K562 (cell line): ENCODE results near the gene BHLHE40. TPM values are rescaled to one million over a fixed set of nuclear protein-coding genes. Genes with fewer than 3 reads are reported as not detected.

ENCODE experiments used
- BCL6 ChIP-seq: fragments of 250-450 bp; sonication (Bioruptor Pico); IDR thresholded peaks from 2 replicates; pipeline ENCODE4 v1.4.0; 2020
- CEBPZ ChIP-seq: fragments of 150-350 bp; IDR thresholded peaks from 2 replicates; pipeline ENCODE4 v1.6.1; 2014; ENCODE audit warnings: low read depth, mild to moderate bottlenecking, low read length, borderline replicate concordance
- DIDO1 ChIP-seq: fragments of 450-650 bp; IDR thresholded peaks from 2 replicates; pipeline ENCODE4 v1.6.1; 2016; ENCODE audit warnings: low read depth, missing biosample characterization, missing genetic modification characterization
- DMBX1 ChIP-seq: fragments of 250-450 bp; sonication (Bioruptor Pico); IDR thresholded peaks from 2 replicates; pipeline ENCODE4 v1.8.0; 2022; ENCODE audit warnings: inconsistent platforms, mild to moderate bottlenecking, moderate library complexity, borderline replicate concordance
- EHMT2 ChIP-seq: fragments of 450-650 bp; IDR thresholded peaks from 2 replicates; pipeline ENCODE4 v1.6.1; 2018; ENCODE audit warnings: antibody characterized with exemption
- EWSR1 ChIP-seq: fragments of 450-650 bp; IDR thresholded peaks from 2 replicates; pipeline ENCODE4 v1.6.1; 2018; ENCODE audit warnings: borderline replicate concordance, mild to moderate bottlenecking, low read depth, moderate library complexity; ENCODE audit not compliant: partially characterized antibody
- HDAC8 ChIP-seq: fragments of 450-650 bp; IDR thresholded peaks from 2 replicates; pipeline ENCODE4 v1.6.1; 2016; ENCODE audit warnings: mild to moderate bottlenecking, missing genetic modification characterization, moderate library complexity, missing compliant biosample characterization
- HMG20A ChIP-seq: fragments of 450-650 bp; formaldehyde crosslinking; conservative IDR thresholded peaks from 2 replicates; pipeline ENCODE4 v1.4.0; 2020; ENCODE audit warnings: mild to moderate bottlenecking, mixed read lengths
- IFI16 ChIP-seq: fragments of 250-450 bp; sonication (Bioruptor Pico); IDR thresholded peaks from 2 replicates; pipeline ENCODE4 v2.1.2; 2022; ENCODE audit warnings: mild to moderate bottlenecking, inconsistent platforms
- KDM4B ChIP-seq, 2 experiments: fragments of 450-650 bp in 1 of 2; sonication (generic) in 1 of 2; IDR thresholded peaks; 2 replicates each; pipeline ENCODE4 v1.6.1; 2016 to 2017; ENCODE audit warnings: borderline replicate concordance in 2 of 2, antibody characterized with exemption in 1 of 2, low read depth in 1 of 2, mild to moderate bottlenecking in 1 of 2
- LCOR ChIP-seq: sonication (generic); formaldehyde crosslinking; IDR thresholded peaks from 2 replicates; pipeline ENCODE4 v1.8.0; 2022; ENCODE audit warnings: mild to moderate bottlenecking, missing genetic modification reagents
- NCOA4 ChIP-seq: fragments of 450-650 bp; IDR thresholded peaks from 2 replicates; pipeline ENCODE4 v1.6.1; 2018; ENCODE audit warnings: mild to moderate bottlenecking; ENCODE audit not compliant: partially characterized antibody
- PTRF ChIP-seq: fragments of 450-650 bp; IDR thresholded peaks from 2 replicates; pipeline ENCODE4 v1.6.1; 2016; ENCODE audit warnings: mild to moderate bottlenecking, missing genetic modification characterization, missing compliant biosample characterization
- PYGO2 ChIP-seq: fragments of 450-650 bp; IDR thresholded peaks from 2 replicates; pipeline ENCODE4 v1.6.1; 2016; ENCODE audit warnings: mild to moderate bottlenecking, missing genetic modification characterization, moderate library complexity, missing compliant biosample characterization
- RB1 ChIP-seq: fragments of 450-650 bp; IDR thresholded peaks from 2 replicates; pipeline ENCODE4 v1.6.1; 2017; ENCODE audit warnings: low read depth, mild to moderate bottlenecking
- RBM15 ChIP-seq: fragments of 200-400 bp; formaldehyde crosslinking; IDR thresholded peaks from 2 replicates; pipeline ENCODE4 v1.6.1; 2018; ENCODE audit warnings: mild to moderate bottlenecking, low read length, moderate library complexity; ENCODE audit not compliant: insufficient read depth
- SOX6 ChIP-seq: fragments of 450-650 bp; IDR thresholded peaks from 2 replicates; pipeline ENCODE4 v1.6.1; 2014; ENCODE audit warnings: mild to moderate bottlenecking
- ZNF12 ChIP-seq: sonication (generic); formaldehyde crosslinking; IDR thresholded peaks from 2 replicates; pipeline ENCODE4 v1.4.0; 2020; ENCODE audit warnings: mild to moderate bottlenecking, missing genetic modification reagents
- ZNF140 ChIP-seq: fragments of 250-450 bp; sonication (Bioruptor Pico); IDR thresholded peaks from 2 replicates; pipeline ENCODE4 v1.8.0; 2021; ENCODE audit warnings: moderate library complexity, mild to moderate bottlenecking, inconsistent platforms
- polyA plus RNA-seq, 8 experiments: library from polyadenylated mRNA; depleted of rRNA in 4 of 8; stranded (reverse) in 5 of 8; unstranded in 3 of 8; fragments of >200 nt; fragmentation: Nextera tagmentation in 2 of 8; fragmentation: Illumina TruSeq in 1 of 8; extraction: Ambion mirVana in 2 of 8; extraction: Trizol in 1 of 8; gene quantifications; 2 replicates each; pipeline versions ENCODE4 v1.2.1 to v1.2.3, GENCODE V29; 2011 to 2014; ENCODE audit warnings: inconsistent platforms in 1 of 8, missing spikeins in 1 of 8
- total RNA-seq, 7 experiments: library from RNA; depleted of rRNA in 6 of 7; stranded (reverse); fragments of >200 nt in 6 of 7; fragmentation: Illumina TruSeq in 2 of 7; extraction: Trizol in 2 of 7; gene quantifications; 2 replicates each; pipeline versions ENCODE4 v1.2.1 to v1.2.3, GENCODE V29; 2011 to 2021; ENCODE audit warnings: low replicate concordance in 1 of 7
- TF ChIP-seq, protein P1 (sequence below): fragments of 250-450 bp; sonication (Bioruptor Pico); IDR thresholded peaks from 2 replicates; pipeline ENCODE4 v1.5.0; 2021; ENCODE audit warnings: mild to moderate bottlenecking, moderate library complexity
- TF ChIP-seq, protein P2 (sequence below), 2 experiments: fragments of 450-650 bp; conservative IDR thresholded peaks; 2 replicates each; pipeline ENCODE4 v1.6.1; 2017; ENCODE audit warnings: mild to moderate bottlenecking in 2 of 2, moderate library complexity in 2 of 2

Gene BHLHE40
- total and polyA plus RNA-seq, 9 of the 15 experiments (the other 6 are each of a cell fraction or from before 2014, with no cell fraction given): 12.0 to 83.9 (median 31.4) TPM

- TF ChIP-seq, protein P1, sequence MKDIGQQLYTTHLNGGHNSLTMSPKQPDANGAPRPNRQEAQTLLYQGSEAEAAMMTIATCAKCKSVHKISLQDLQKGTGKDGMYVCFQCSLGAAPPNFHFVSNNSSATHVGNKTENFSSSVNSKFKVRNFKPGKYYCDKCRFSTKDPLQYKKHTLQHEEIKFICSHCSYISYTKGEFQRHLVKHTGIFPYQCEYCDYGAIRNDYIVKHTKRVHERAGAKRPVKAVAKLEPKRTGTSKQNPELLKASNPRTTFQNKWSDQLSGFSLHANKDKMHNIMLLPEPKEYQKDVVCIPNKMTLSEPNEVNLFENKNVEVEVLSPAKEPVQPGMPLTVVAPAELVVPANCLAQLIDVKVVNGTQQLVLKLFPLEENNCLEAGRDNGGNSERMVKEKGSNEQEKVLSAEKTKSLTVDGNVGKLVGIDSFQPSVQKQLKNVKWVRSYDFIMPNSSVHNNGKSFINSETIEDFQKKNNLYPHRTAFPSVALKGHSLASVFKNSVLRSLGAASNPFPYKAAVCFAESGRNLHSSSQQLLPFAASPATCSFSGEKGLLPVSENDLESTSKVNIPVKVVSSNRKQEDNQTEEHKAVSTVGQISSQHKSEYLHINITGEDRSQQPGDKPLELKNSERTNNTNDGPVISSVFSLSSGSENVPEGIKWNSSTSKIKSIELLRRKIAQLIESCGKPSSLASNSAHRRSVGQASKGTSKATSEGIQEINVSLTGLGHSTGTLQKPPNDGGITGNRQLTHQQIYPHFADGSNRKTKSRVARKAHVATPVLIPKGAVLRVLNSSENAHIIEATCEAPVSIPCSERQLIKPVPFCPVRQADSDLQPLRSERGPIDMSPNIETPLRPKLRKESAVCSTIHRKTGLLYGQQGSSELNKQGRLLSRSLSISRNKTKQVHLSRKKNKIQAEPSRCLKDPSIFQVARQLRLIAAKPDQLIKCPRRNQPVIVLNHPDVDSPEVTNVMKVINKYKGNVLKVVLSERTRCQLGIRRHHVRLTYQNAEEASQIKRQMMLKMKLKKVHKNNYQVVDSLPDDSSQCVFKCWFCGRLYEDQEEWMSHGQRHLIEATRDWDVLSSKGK (CRISPR knock-in tag): no peak
- TF ChIP-seq ZNF12 (CRISPR knock-in tag) (no peak), SOX6 (peak; percentile 58; the same call in 1 of the 2 replicates), HMG20A (CRISPR knock-in tag) (no peak), DIDO1 (tag) (no peak), RB1 (0 out of 2 replicates have a peak, but pooled peaks have one; percentile 33), BCL6 (no peak), DMBX1 (CRISPR knock-in tag) (peak; percentile 70; the same call in 1 of the 2 replicates), ZNF140 (CRISPR knock-in tag) (no peak), IFI16 (no peak), KDM4B (IDR thresholded peaks at IDR 0.05; ENCODE audit: borderline replicate concordance in 2 of 2, low read depth in 1 of 2) (no peak), LCOR (CRISPR knock-in tag) (no peak), HDAC8 (tag) (no peak), EWSR1 (no peak), CEBPZ (no peak), NCOA4 (no peak), PYGO2 (tag) (no peak), RBM15 (no peak), PTRF (tag) (no peak), EHMT2 (peak; percentile 54; the same call in 1 of the 2 replicates)
- TF ChIP-seq, protein P2, sequence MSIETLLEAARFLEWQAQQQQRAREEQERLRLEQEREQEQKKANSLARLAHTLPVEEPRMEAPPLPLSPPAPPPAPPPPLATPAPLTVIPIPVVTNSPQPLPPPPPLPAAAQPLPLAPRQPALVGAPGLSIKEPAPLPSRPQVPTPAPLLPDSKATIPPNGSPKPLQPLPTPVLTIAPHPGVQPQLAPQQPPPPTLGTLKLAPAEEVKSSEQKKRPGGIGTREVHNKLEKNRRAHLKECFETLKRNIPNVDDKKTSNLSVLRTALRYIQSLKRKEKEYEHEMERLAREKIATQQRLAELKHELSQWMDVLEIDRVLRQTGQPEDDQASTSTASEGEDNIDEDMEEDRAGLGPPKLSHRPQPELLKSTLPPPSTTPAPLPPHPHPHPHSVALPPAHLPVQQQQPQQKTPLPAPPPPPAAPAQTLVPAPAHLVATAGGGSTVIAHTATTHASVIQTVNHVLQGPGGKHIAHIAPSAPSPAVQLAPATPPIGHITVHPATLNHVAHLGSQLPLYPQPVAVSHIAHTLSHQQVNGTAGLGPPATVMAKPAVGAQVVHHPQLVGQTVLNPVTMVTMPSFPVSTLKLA (conservative IDR thresholded peaks at IDR 0.05): peak in 1 of 2 experiments; percentile 63; a peak in 2 of 4 replicates
Measured at GRCh38 chr3:4999531-5000184, 20.4 kb downstream of the BHLHE40 start (continued).
